ENCODE measurements around the gene ABCA7.

Gene ABCA7

DNA sequence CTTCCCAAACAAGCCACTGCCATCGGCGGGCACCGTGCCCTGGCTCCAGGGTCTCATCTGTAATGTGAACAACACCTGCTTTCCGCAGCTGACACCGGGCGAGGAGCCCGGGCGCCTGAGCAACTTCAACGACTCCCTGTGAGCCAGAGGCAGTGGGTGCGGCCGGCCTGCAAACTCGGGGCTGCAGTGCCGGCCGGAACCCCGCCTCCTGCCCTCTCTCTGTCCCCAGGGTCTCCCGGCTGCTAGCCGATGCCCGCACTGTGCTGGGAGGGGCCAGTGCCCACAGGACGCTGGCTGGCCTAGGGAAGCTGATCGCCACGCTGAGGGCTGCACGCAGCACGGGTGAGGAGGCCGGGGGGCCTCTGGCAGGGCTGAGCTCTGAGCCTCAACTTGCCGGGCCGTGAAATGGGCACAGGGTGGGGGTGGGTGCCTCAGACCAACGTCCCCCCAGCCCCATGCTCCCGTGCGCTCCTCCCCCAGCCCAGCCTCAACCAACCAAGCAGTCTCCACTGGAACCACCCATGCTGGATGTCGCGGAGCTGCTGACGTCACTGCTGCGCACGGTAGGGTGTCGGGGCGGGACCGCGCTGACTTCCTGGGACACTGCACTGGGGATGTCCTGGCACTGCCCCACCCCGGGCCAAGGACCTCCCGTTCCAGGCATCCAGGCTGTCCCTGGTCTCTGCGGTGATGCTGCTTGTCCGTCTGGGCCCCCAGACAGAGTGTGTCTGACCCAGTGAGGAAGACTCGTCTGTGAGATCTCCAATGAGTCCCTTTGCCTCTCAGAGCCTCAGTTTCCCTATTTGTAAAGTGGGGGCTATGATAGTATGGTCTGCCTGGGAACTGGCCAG lies 2.2 kb downstream of the ABCA7 start:
- no peak for FAIRE-seq

GRCh38 chr19:1042689-1043511 lies 3.0 kb downstream of the ABCA7 start:
- no peak for FAIRE-seq

DNA sequence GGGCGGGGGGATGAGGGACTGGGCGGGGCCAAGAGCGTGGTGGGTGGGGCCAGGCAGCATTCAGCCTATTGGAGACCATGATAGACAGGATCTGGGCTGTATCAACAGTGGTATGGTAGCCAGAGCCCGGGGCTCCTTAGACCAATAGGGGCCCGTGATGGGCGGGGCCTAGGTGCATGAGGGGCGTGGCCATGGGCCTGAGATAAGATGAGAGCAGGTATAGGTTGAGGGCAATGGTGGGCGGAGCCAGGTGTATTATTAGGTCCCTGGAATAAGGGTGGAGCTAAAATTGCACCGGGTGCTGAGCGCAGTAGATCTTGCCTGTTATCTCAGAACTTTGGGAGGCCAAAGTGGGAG lies 5.3 kb downstream of the ABCA7 start:
- no peak for FAIRE-seq

DNA sequence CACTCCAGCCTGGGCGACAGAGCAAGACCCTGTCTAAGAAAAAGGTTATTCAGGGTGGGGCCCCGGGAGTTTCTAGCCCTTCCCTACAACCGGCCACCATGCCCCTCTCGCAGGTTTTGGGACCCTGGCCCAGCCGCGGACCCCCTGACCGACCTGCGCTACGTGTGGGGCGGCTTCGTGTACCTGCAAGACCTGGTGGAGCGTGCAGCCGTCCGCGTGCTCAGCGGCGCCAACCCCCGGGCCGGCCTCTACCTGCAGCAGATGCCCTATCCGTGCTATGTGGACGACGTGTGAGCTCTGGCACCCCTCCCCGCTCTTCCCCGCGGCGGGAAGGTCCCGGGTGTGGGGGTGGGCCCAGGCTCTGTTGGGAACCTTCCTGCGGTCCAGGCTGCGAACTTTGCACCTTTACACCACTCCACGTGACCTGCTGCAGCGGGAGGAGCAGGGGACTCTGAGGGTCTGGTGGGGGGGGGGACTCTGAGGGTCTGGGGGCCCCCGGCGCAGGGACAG lies 6.3 kb downstream of the ABCA7 start:
- FAIRE-seq: no peak

- FAIRE-seq: no peak
Observed at GRCh38 chr19:1046836-1047695, 7.2 kb downstream of the ABCA7 start.

DNA sequence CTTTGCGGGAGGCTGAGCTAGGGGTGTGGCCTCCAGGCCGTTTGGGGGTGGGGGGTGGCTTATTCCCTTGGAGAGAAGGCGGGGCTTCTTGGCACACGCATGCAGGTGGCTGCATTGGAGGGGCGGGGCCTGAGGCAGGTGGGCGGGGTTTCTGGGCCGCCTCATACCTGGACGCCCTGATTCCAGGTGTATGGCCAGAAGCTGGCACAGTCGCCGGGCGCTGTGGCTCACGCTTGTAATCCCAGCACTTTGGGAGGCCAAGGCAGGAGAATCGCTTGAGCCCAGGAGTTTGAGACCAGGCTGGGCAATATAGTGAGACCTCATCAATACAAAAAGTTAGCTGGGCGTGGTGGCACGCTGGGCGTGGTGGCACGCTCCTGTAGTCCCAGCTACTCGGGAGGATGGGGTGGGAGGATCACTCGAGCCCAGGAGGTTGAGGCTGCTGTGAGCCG lies 7.8 kb downstream of the ABCA7 start:
- FAIRE-seq: no peak

DNA sequence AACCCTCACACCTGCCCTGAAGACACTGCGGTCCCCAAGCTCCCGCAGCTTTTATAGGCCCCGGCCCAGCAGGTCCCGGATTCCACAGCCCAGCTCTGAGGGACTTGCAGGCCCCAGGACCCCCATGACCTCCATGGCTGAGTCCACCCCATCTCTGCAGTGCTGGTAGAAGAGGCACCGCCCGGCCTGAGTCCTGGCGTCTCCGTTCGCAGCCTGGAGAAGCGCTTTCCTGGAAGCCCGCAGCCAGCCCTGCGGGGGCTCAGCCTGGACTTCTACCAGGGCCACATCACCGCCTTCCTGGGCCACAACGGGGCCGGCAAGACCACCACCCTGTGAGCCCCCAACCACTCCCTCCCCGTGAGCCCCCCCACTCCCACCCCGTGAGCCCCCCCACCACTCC lies 9.2 kb downstream of the ABCA7 start:
- FAIRE-seq: no peak

DNA sequence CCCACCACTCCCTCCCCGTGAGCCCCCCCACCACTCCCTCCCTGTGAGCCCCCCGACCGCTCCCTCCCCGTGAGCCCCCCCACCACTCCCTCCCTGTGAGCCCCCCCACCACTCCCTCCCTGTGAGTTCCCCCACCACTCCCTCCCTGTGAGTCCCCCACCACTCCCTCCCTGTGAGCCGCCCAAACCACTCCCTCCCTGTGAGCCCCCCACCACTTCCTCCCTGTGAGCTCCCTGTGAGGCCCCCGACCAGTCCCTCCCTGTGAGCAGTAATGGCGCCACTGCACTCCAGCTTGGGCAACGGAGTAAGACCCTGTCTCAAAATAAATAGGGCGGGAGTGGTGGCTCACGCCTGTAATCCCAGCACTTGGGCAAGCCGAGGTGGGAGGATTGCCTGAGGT lies 9.9 kb downstream of the ABCA7 start:
- no peak for FAIRE-seq

DNA sequence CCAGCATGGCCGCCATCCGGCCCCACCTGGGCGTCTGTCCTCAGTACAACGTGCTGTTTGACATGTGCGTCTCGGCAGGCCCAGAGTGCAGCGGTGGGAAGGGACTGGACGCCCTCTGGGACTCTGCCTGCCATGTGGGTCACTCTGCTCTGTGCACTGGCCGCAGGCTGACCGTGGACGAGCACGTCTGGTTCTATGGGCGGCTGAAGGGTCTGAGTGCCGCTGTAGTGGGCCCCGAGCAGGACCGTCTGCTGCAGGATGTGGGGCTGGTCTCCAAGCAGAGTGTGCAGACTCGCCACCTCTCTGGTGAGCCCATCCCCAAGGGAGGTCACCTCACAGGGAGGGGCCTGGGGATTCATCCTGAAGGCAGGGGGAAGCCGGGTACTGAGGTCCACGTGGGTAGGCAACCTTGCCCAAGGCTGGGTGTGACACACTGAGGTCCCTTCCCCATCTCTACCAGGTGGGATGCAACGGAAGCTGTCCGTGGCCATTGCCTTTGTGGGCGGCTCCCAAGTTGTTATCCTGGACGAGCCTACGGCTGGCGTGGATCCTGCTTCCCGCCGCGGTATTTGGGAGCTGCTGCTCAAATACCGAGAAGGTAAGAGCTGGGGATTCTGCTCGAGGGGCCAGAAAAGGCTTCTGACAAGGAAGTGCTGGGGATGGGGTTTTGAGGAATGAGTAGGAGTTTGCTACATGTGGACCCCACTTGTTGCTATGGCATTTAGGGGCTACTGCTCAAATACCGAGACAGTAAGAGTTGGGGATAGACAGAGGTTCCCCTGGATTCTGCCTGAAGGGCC lies 11.3 kb downstream of the ABCA7 start:
- FAIRE-seq: no peak

DNA sequence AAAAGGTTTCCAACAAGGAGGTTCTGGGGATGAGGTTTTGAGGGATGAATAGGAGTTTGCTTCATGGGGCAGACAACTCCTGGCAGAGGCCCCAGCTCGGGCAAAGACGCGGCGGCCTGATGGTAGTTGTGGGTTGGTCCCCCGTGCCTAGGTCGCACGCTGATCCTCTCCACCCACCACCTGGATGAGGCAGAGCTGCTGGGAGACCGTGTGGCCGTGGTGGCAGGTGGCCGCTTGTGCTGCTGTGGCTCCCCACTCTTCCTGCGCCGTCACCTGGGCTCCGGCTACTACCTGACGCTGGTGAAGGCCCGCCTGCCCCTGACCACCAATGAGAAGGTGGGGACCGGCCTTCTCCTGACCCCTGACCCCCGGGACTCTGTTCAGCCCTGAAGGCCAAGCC lies 11.9 kb downstream of the ABCA7 start:
- FAIRE-seq: no peak

DNA sequence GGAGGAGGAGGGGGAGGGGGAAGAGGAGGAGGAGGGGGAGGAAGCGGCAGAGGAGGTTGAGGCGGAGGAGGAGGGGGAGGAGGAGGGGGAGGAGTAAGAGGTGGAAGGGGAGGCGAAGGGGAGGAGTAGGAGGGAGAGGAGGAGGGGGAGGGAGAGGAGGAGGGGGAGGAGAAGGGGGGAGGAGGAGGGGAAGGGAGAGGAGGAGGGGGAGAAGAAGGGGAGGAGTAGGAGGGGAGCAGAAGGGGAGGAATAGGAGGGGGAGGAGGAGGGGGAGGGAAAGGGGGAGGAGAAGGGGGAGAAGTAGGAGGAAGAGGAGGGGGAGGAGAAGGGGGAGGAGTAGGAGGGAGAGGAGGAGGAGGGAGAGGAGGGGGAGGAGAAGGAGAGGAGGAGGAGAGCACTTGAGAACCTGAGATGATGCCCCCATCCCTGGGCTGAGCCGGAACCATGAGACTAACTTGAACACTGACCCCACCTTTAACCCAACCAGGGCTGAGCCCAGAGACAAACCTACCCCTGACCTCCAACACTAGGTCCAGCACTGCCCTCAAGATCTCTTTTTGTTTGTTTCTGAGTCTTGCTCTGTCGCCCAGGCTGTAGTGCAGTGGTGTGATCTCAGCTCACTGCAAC lies 12.6 kb downstream of the ABCA7 start:
- no peak for FAIRE-seq

DNA sequence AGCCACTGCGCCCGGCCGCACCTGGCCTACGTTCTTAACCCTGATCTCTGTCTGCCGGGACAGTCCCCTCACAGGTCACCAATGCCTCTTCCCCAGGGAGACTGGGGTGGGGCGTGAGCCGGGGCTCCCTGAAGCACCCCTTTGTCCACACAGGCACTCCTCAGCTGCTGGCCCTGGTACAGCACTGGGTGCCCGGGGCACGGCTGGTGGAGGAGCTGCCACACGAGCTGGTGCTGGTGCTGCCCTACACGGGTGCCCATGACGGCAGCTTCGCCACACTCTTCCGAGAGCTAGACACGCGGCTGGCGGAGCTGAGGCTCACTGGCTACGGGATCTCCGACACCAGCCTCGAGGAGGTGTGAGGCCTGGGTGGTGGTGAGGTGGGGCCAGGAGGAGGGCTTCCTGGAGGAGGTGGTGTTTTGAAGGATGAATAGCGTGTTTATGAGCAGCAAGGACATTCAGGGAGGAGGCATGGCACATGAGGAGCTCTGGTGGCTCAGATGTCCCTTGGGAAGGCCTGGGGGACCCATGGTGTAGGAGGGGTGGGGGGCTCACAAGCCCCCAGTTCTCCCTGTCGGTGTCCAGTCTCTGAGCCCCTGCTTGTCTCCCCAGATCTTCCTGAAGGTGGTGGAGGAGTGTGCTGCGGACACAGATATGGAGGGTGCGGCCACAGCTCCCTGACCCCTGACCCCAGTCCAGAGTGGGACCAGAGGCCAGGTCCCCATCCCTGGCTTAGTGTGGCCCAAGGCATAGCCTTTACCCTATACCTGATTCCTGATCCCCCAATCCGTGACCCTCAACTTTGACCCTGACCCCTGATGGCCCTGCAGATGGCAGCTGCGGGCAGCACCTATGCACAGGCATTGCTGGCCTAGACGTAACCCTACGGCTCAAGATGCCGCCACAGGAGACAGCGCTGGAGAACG lies 13.5 kb downstream of the ABCA7 start:
- FAIRE-seq: no peak

- no peak for FAIRE-seq
Observed at GRCh38 chr19:1054102-1055027, 14.5 kb downstream of the ABCA7 start.

DNA sequence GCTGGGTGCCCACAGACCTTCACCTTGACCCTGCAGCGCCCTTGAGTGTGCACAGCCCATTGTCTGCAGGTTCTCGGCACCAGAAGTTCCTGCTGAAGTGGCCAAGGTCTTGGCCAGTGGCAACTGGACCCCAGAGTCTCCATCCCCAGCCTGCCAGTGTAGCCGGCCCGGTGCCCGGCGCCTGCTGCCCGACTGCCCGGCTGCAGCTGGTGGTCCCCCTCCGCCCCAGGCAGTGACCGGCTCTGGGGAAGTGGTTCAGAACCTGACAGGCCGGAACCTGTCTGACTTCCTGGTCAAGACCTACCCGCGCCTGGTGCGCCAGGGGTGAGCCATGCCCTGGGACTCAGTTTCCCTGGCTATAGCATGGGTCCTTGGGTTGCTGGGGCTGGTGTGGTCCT lies 15.1 kb downstream of the ABCA7 start:
- FAIRE-seq: no peak

DNA sequence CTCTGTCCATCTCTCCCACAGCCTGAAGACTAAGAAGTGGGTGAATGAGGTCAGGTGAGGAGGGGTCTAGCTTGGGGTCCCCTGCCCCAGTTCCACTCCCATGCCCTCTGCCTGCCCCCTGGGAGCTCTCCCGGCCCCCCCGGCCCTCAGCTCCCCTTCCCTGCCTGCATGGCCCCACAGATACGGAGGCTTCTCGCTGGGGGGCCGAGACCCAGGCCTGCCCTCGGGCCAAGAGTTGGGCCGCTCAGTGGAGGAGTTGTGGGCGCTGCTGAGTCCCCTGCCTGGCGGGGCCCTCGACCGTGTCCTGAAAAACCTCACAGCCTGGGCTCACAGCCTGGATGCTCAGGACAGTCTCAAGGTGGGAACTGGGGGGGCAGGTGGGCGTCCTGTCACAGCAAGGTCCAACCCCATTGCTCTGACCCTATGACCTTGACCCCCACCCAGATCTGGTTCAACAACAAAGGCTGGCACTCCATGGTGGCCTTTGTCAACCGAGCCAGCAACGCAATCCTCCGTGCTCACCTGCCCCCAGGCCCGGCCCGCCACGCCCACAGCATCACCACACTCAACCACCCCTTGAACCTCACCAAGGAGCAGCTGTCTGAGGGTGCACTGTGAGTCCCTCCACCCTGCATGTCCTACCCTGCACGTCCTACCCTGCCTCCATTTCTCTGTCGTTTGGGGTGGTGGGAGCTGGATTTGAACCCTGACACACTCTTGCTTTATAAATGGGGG lies 16.1 kb downstream of the ABCA7 start:
- no peak for FAIRE-seq

DNA sequence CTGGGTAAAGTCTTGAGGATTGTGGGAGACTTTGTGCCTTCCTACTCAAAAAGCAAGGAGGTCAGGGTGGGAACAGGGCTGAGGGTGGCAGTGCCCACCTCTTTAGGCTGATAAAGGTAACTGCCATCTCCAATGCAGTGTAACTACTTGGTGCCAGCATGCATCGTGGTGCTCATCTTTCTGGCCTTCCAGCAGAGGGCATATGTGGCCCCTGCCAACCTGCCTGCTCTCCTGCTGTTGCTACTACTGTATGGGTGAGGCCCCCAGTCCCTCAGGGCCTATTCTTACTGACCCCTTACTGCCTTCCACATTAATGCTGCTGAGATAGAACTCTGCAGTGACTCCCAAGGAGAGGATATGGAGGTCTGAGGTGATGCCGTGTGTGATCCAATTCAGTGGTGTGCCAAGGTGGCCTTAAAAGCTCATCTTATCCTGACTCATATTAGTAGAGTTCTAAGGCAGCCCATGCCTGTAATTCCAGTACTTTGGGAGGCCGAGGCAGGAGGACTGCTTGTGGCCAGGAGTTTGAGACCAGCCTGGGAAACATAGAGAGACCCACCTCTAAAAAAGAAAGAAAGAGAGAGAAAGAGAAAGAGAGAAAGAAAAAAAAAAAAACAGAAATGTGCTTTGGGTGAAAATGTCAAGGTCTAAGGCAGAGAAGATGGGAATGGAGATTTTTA lies 17.4 kb downstream of the ABCA7 start:
- no peak for FAIRE-seq

DNA sequence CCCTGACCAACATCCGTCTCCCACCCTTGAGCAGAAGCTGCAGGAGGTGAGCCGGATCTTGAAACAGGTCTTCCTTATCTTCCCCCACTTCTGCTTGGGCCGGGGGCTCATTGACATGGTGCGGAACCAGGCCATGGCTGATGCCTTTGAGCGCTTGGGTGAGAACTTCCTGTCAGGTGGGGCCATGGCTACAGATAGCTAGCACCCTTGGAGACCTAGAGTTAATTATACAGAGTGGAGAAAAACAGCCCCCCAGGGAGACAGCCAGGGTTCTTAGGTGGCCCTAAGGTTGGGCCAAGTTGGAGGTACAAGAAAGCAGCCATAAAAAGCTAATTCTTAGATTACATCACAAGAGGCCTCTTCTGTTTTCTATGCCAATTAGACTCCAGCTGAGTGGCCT lies 18.2 kb downstream of the ABCA7 start:
- no peak for FAIRE-seq

- no peak for FAIRE-seq
Observed at GRCh38 chr19:1060689-1061088, 20.8 kb downstream of the ABCA7 start.
